Endometrial microvascular endothelial cells (primary cell): ENCODE measurements around the gene UBR2. TPM values are rescaled to one million over a fixed set of nuclear protein-coding genes. Genes with fewer than 3 reads are reported as not detected.

Experiments used
- total RNA-seq: library from RNA; depleted of rRNA; stranded (reverse); fragments of >200 nt; gene quantifications from one replicate; pipeline ENCODE4 v1.2.3, GENCODE V29; 2015; ENCODE audit errors: inconsistent ontology term

UBR2 gene
- total RNA-seq, 1 donor from 2014 or later = 15.1 TPM

Other genes starting within 250 kb of the UBR2 start
- gene TRERF1, start 112.1 kb upstream of the UBR2 start, total RNA-seq = 0.09 TPM
- 1.4 TPM for gene PRPH2, start 158.6 kb downstream of the UBR2 start, total RNA-seq
- 48.2 TPM for gene TBCC, start 182.1 kb downstream of the UBR2 start, total RNA-seq
- gene BICRAL, start 218.0 kb downstream of the UBR2 start, total RNA-seq = 3.9 TPM